Mucosa of stomach (tissue), 1 donor: ENCODE results near the gene SHQ1.

Source experiments
- H3K27me3 ChIP-seq: one replicate; pipeline ENCODE4 v1.7.0; 2013; ENCODE audit warnings: mild to moderate bottlenecking, low read length; ENCODE audit not compliant: control insufficient read depth, insufficient read depth
- H3K36me3 ChIP-seq: one replicate; pipeline ENCODE4 v1.7.0; 2013; ENCODE audit warnings: low read length; ENCODE audit not compliant: control insufficient read depth, insufficient read depth
- H3K4me1 ChIP-seq: one replicate; pipeline ENCODE4 v1.7.0; 2013; ENCODE audit warnings: mild to moderate bottlenecking, low read length; ENCODE audit not compliant: control insufficient read depth, insufficient read depth
- H3K4me3 ChIP-seq: one replicate; pipeline ENCODE4 v1.7.0; 2013; ENCODE audit warnings: low read length
- H3K9ac ChIP-seq: one replicate; pipeline ENCODE4 v1.7.0; 2013; ENCODE audit warnings: mild to moderate bottlenecking, low read length, moderate library complexity
- H3K9me3 ChIP-seq: one replicate; pipeline ENCODE4 v1.7.0; 2013; ENCODE audit warnings: mild to moderate bottlenecking, low read length, moderate library complexity; ENCODE audit not compliant: control insufficient read depth
- donor health status: Pancreatic carcinoma.

Gene SHQ1

GRCh38 chr3:72786668-72787067 is 61.6 kb downstream of the SHQ1 start:
- no peaks in the 10 kb centered on the region for H3K4me1 ChIP-seq
- no peak overlapping the region for H3K4me3 ChIP-seq
- H3K27me3 ChIP-seq, result no peaks in the 10 kb centered on the region
- H3K9me3 ChIP-seq, result no peaks in the 10 kb centered on the region
- H3K36me3 ChIP-seq, result no peaks in the 10 kb centered on the region
- no peak overlapping the region for H3K9ac ChIP-seq

GRCh38 chr3:72784226-72784625 is 64.0 kb downstream of the SHQ1 start:
- H3K27me3 ChIP-seq, result no peaks in the 10 kb centered on the region
- H3K4me3 ChIP-seq, result no peak overlapping the region
- H3K9me3 ChIP-seq, result no peaks in the 10 kb centered on the region
- no peaks in the 10 kb centered on the region for H3K4me1 ChIP-seq
- H3K9ac ChIP-seq, result no peak overlapping the region
- H3K36me3 ChIP-seq, result no peaks in the 10 kb centered on the region

- no peaks in the 10 kb centered on the region for H3K36me3 ChIP-seq
- no peak overlapping the region for H3K9ac ChIP-seq
- no peaks in the 10 kb centered on the region for H3K9me3 ChIP-seq
- no peaks in the 10 kb centered on the region for H3K27me3 ChIP-seq
- no peak overlapping the region for H3K4me3 ChIP-seq
- no peaks in the 10 kb centered on the region for H3K4me1 ChIP-seq
Measured at GRCh38 chr3:72782521-72782920, 65.7 kb downstream of the SHQ1 start.

DNA sequence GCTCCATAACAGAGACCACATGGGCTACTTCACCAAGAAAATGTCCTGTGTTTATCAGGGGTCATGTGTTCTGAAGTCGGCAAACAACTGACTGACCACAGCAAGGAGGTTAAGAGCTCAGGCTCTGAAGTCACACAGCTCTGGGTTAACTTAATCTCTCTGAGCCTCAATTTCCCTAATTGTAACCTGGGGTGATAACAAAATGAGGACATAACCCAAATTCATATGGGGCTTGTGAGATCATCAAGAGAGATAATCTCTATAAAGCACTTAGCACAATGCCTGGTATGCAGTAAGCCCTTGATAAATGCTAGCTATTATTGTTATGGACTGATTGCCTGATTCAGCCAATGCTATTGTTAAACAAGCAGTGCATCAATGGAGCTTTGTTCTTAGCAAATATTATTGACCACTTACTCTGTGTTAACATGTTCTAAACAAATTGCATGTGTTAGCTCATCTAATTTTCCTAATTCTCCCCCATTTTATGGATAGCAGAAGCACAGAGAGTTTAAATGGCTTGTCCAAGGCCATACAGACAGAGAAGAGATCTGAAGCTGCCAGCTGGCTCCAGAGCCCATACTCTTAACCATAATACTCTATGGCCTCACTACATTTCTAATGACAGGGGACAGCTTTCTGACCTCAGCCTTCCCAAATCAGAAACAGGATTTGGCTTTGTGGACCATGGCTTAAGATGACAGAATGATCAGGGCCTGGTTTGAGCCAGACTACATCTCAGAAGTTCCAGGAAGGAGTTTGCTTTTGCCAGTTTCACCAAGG is 78.3 kb downstream of the SHQ1 start:
- Histone ChIP-seq H3K27me3 (no peaks in the 10 kb centered on the region), H3K4me3 (no peak overlapping the region), H3K36me3 (peaks cover 2% of the 10 kb centered on the region), H3K9ac (no peak overlapping the region), H3K4me1 (no peaks in the 10 kb centered on the region), H3K9me3 (no peaks in the 10 kb centered on the region)

DNA sequence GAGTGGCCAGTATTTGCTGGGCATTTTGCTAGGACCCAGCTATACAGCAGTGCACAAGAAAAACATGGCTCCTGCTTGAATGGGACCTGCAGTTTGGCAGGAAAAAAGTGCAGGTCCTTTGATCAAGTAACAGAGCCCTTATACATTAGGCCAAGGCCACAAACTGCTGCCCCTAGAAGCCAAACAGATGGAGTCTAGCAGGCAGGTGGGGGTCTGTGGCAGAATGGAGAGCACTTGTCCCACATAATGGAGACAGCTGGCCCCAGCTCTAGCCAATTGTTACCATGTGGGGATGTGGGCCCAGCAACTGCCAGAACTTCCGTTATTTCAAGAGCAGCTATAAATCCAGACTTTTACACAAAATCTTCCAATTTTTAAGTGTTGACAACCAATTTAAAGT is 79.3 kb downstream of the SHQ1 start:
- H3K9me3 ChIP-seq, result no peaks in the 10 kb centered on the region
- no peaks in the 10 kb centered on the region for H3K4me1 ChIP-seq
- no peak overlapping the region for H3K4me3 ChIP-seq
- no peaks in the 10 kb centered on the region for H3K27me3 ChIP-seq
- H3K36me3 ChIP-seq, result peaks cover 4% of the 10 kb centered on the region
- no peak overlapping the region for H3K9ac ChIP-seq

DNA sequence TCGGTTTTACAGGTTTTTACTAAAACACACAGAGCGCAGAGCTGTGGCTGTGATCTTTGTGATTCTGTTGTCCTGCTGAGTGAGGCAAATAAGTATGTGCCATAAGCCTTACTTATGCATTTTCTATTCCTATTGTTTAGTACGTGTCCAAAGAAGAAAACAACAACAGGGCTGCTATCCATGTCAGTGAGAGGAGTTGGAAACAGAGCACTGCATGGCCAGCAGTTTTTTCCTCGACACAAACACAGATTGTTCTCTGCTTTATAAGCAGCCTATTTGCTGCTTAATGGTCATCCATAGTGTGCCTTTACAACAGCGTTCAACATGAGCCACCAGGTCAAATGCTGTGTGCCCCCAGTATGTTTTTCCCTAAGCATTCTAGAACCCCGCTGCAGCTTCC is 79.8 kb downstream of the SHQ1 start:
- Histone ChIP-seq H3K4me1 (no peaks in the 10 kb centered on the region), H3K27me3 (no peaks in the 10 kb centered on the region), H3K9me3 (no peaks in the 10 kb centered on the region), H3K36me3 (peaks cover 4% of the 10 kb centered on the region), H3K9ac (no peak overlapping the region), H3K4me3 (no peak overlapping the region)

DNA sequence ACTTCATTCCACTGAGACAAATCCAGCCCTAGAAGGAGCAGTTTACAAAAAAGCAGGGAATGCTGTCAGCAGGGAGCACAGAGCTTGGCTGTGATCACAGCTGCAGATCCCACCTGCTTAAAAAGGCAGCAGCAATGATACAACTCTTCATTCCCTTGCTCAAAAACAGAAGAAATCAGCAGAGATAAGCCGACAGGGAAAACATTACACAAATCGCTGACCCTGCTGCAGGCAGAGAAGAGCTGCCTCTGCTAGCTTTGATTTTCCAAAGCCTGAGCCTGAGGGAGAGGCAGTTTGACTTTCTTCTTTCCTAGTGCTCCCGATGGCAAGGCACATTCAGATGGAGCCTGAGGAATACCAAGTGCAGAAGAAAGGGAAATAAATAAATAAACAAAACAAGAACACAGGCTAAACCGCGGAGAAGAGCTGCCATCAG is 80.2 kb downstream of the SHQ1 start:
- Histone ChIP-seq H3K4me1 (no peaks in the 10 kb centered on the region), H3K27me3 (no peaks in the 10 kb centered on the region), H3K9me3 (no peaks in the 10 kb centered on the region), H3K36me3 (peaks cover 4% of the 10 kb centered on the region), H3K4me3 (no peak overlapping the region), H3K9ac (no peak overlapping the region)

DNA sequence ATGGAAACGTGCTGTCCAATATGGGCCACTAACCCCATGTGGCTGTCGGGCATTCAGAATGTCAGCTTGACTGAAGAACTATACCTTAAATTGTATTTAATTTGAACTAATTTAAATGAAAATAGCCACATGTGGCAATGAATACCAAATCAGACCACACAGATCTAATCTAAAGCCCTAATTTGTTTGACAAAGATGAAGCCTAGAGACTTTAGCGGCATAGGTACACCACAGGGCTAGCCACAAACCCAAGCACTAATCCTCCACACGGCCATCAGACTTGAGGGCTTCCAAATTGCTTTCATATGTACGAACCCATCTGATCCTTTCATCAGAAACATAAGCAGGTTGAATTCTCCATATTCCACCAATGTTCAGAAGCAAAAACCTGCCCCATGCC is 81.4 kb downstream of the SHQ1 start:
- Histone ChIP-seq H3K4me3 (no peak overlapping the region), H3K9me3 (no peaks in the 10 kb centered on the region), H3K36me3 (peaks cover 4% of the 10 kb centered on the region), H3K9ac (no peak overlapping the region), H3K27me3 (no peaks in the 10 kb centered on the region), H3K4me1 (no peaks in the 10 kb centered on the region)

DNA sequence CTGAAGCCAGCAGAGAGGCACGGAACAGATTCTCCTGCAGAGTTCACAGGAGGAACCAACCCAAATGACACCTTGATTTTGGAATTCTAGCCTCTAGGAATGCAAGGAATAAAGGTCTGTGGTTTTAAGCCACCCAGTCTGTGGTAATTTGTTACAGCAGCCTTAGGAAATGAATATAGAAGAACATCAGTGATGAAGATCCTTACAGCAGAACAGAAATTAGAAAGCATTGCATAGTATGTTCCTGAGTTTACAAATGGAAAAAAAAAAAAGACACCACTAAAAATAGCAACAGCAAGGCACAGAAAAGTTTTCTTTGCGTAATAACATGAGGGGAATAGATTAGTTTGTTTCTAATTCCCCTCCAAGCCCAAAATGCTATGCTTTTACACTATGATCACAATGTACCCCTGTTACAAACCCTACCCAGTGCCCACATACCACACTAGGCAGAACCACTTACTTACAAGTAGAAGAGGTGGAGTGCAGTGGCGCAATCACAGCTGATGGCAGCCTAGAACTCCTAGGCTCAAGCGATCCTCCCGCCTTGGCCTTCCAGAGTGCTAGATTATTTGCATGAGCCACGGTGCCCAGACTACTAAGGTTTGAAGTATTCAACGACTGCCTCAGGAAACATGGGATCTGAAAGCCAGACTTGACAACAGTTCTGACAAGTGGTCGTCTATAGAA is 84.3 kb downstream of the SHQ1 start:
- H3K27me3 ChIP-seq, result no peaks in the 10 kb centered on the region
- H3K4me1 ChIP-seq, result no peaks in the 10 kb centered on the region
- H3K36me3 ChIP-seq, result peaks cover 4% of the 10 kb centered on the region
- H3K9me3 ChIP-seq, result no peaks in the 10 kb centered on the region
- H3K4me3 ChIP-seq, result no peak overlapping the region
- no peak overlapping the region for H3K9ac ChIP-seq

DNA sequence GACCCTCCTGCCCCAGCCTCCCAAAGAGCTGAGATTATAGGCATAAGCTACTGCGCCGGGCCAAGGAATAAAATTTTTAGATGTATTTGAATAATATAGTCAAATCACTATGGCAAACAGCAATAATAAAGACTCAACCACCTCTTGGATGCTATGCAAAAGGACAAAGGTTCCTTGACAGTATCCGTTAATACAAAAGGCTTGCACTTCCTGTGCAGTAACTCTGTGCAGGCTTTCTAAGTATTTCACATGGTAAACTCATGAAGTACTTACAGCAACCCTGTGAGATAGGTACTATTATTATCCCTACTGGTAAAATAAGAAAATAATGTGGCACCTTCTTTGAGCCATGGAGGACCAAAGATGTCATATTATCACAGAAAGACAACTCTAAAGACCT is 86.8 kb downstream of the SHQ1 start:
- Histone ChIP-seq H3K9me3 (no peaks in the 10 kb centered on the region), H3K4me3 (no peak overlapping the region)

GRCh38 chr3:72760225-72760624 is 88.0 kb downstream of the SHQ1 start:
- H3K27me3 ChIP-seq, result no peaks in the 10 kb centered on the region
- H3K4me3 ChIP-seq, result no peak overlapping the region
- no peak overlapping the region for H3K9ac ChIP-seq
- H3K9me3 ChIP-seq, result no peaks in the 10 kb centered on the region
- H3K36me3 ChIP-seq, result peaks cover 4% of the 10 kb centered on the region
- H3K4me1 ChIP-seq, result no peaks in the 10 kb centered on the region

More for the DNA sequence above, 86.8 kb downstream of the SHQ1 start:
- no peaks in the 10 kb centered on the region for H3K4me1 ChIP-seq
- H3K36me3 ChIP-seq, result peaks cover 4% of the 10 kb centered on the region
- H3K9ac ChIP-seq, result no peak overlapping the region
- no peaks in the 10 kb centered on the region for H3K27me3 ChIP-seq

GRCh38 chr3:72756900-72757299 is 91.3 kb downstream of the SHQ1 start:
- Histone ChIP-seq H3K27me3 (no peaks in the 10 kb centered on the region), H3K36me3 (no peaks in the 10 kb centered on the region), H3K4me3 (no peak overlapping the region), H3K9me3 (no peaks in the 10 kb centered on the region), H3K9ac (no peak overlapping the region), H3K4me1 (peaks cover 4% of the 10 kb centered on the region)
